NOMO-1 treated with DMSO at 0.1 percent for 48 hours (cell line): ENCODE data around the gene FGF5.
A peak's percentile ranks its signal among the peaks of the same experiment; 100 is the strongest.
"Not testable (repeated sequence)": the region's sequence is repeated elsewhere in the genome, so short reads cannot be mapped to it uniquely, and the experiment has no call there.

ENCODE experiments used
- DNase-seq: peaks from one replicate; lab custom pipeline; 2025; ENCODE audit not compliant: unreplicated experiment; lab: John Stamatoyannopoulos, UW

Gene FGF5

GRCh38 chr4:80290665-80291064, 24.2 kb downstream of the FGF5 start:
- DNase-seq, result not testable (repeated sequence)

- no peak for DNase-seq
Measured at GRCh38 chr4:80294206-80294605, 27.7 kb downstream of the FGF5 start.

GRCh38 chr4:80295336-80295735, 28.9 kb downstream of the FGF5 start:
- no peak for DNase-seq

GRCh38 chr4:80295826-80296225, 29.4 kb downstream of the FGF5 start:
- no peak for DNase-seq

- DNase-seq, result no peak
Measured at GRCh38 chr4:80301884-80302283, 35.4 kb downstream of the FGF5 start.

GRCh38 chr4:80302616-80303223, 36.3 kb downstream of the FGF5 start:
- no peak for DNase-seq

GRCh38 chr4:80305466-80305865, 39.0 kb downstream of the FGF5 start:
- DNase-seq, result no peak

GRCh38 chr4:80306260-80306659, 39.8 kb downstream of the FGF5 start:
- DNase-seq, result no peak

- DNase-seq, result no peak
Measured at GRCh38 chr4:80307183-80307735, 40.8 kb downstream of the FGF5 start.

- no peak for DNase-seq
Measured at GRCh38 chr4:80307774-80308465, 41.5 kb downstream of the FGF5 start.

- no peak for DNase-seq
Measured at GRCh38 chr4:80308466-80308822, 42.0 kb downstream of the FGF5 start.

GRCh38 chr4:80309294-80310004, 43.0 kb downstream of the FGF5 start:
- no peak for DNase-seq

- peak; percentile 48 for DNase-seq
Measured at GRCh38 chr4:80311130-80311529, 44.7 kb downstream of the FGF5 start.

GRCh38 chr4:80312124-80312523, 45.7 kb downstream of the FGF5 start:
- DNase-seq, result no peak

GRCh38 chr4:80313627-80314026, 47.2 kb downstream of the FGF5 start:
- DNase-seq, result no peak

- DNase-seq, result not testable (repeated sequence)
Measured at GRCh38 chr4:80315848-80316247, 49.4 kb downstream of the FGF5 start.

- DNase-seq, result no peak
Measured at GRCh38 chr4:80321341-80321740, 54.9 kb downstream of the FGF5 start.

- DNase-seq, result no peak
Measured at GRCh38 chr4:80321776-80322175, 55.3 kb downstream of the FGF5 start.

GRCh38 chr4:80322716-80323115, 56.3 kb downstream of the FGF5 start:
- DNase-seq, result no peak

- no peak for DNase-seq
Measured at GRCh38 chr4:80324171-80324570, 57.7 kb downstream of the FGF5 start.

- DNase-seq, result no peak
Measured at GRCh38 chr4:80331693-80332092, 65.2 kb downstream of the FGF5 start.

- no peak for DNase-seq
Measured at GRCh38 chr4:80333121-80333520, 66.7 kb downstream of the FGF5 start.
